BLaER1 (cell line): ENCODE measurements around the gene CAMK2G.

Experiments used
- H3K27ac ChIP-seq: shearing (Covaris generic); formaldehyde crosslinking; 2 replicates; pipeline ENCODE4 v1.8.1; 2022
- H3K27me3 ChIP-seq: shearing (Covaris generic); formaldehyde crosslinking; 2 replicates; pipeline ENCODE4 v1.8.1; 2022
- H3K36me3 ChIP-seq: shearing (Covaris generic); formaldehyde crosslinking; 2 replicates; pipeline ENCODE4 v1.8.1; 2022
- H3K4me1 ChIP-seq: shearing (Covaris generic); formaldehyde crosslinking; 2 replicates; pipeline ENCODE4 v1.8.1; 2022
- H3K4me2 ChIP-seq: shearing (Covaris generic); formaldehyde crosslinking; 2 replicates; pipeline ENCODE4 v1.8.1; 2022
- H3K4me3 ChIP-seq: shearing (Covaris generic); formaldehyde crosslinking; 2 replicates; pipeline ENCODE4 v1.8.1; 2022
- H3K9ac ChIP-seq: shearing (Covaris generic); formaldehyde crosslinking; 2 replicates; pipeline ENCODE4 v1.8.1; 2022
- H3K9me3 ChIP-seq: shearing (Covaris generic); formaldehyde crosslinking; 2 replicates; pipeline ENCODE4 v1.8.1; 2022
- H4K20me1 ChIP-seq: shearing (Covaris generic); formaldehyde crosslinking; 2 replicates; pipeline ENCODE4 v1.8.1; 2022
- Cebpa-rat ChIP-seq: shearing (Covaris generic); IDR thresholded peaks from 2 replicates; pipeline ENCODE4 v1.8.1; 2022

CAMK2G gene

GRCh38 chr10:73873142-73873837, 1.1 kb downstream of the CAMK2G start:
- no peaks in the 10 kb centered on the region for H3K9me3 ChIP-seq
- H3K4me1 ChIP-seq = peaks cover 53% of the 10 kb centered on the region
- no peak for TF ChIP-seq Cebpa-rat
- peak overlapping the region; percentile 93 for H3K4me2 ChIP-seq
- peak overlapping the region; percentile 74 for H3K4me3 ChIP-seq
- peak overlapping the region; percentile 67; the same call in 1 of the 2 replicates for H3K9ac ChIP-seq
- no peak overlapping the region for H3K27ac ChIP-seq
- no peaks in the 10 kb centered on the region for H3K27me3 ChIP-seq
- H4K20me1 ChIP-seq = peaks cover 19% of the 10 kb centered on the region
- peaks cover 36% of the 10 kb centered on the region for H3K36me3 ChIP-seq

- H3K4me2 ChIP-seq = peak overlapping the region; percentile 93
- H3K9me3 ChIP-seq = no peaks in the 10 kb centered on the region
- peak overlapping the region; percentile 67; the same call in 1 of the 2 replicates for H3K9ac ChIP-seq
- TF ChIP-seq Cebpa-rat = no peak
- peaks cover 47% of the 10 kb centered on the region for H3K36me3 ChIP-seq
- 0 out of 2 replicates have a peak overlapping the region, but pooled peaks have one; percentile 11 for H3K27ac ChIP-seq
- no peaks in the 10 kb centered on the region for H3K27me3 ChIP-seq
- peaks cover 19% of the 10 kb centered on the region for H4K20me1 ChIP-seq
- peaks cover 64% of the 10 kb centered on the region for H3K4me1 ChIP-seq
- H3K4me3 ChIP-seq = peak overlapping the region; percentile 74; the same call in 1 of the 2 replicates
Measured at GRCh38 chr10:73872190-73872710, 2.1 kb downstream of the CAMK2G start.

- peaks cover 19% of the 10 kb centered on the region for H4K20me1 ChIP-seq
- H3K9me3 ChIP-seq = no peaks in the 10 kb centered on the region
- H3K4me2 ChIP-seq = peak overlapping the region; percentile 93
- H3K4me1 ChIP-seq = peaks cover 71% of the 10 kb centered on the region
- peak overlapping the region; percentile 48; the same call in 1 of the 2 replicates for H3K9ac ChIP-seq
- 0 out of 2 replicates have a peak overlapping the region, but pooled peaks have one; percentile 11 for H3K27ac ChIP-seq
- H3K4me3 ChIP-seq = no peak overlapping the region
- H3K27me3 ChIP-seq = no peaks in the 10 kb centered on the region
- TF ChIP-seq Cebpa-rat = peak; percentile 20; the same call in 1 of the 2 replicates
- H3K36me3 ChIP-seq = peaks cover 51% of the 10 kb centered on the region
Measured at GRCh38 chr10:73871295-73872189, 2.8 kb downstream of the CAMK2G start.

- Histone ChIP-seq H3K4me1 (peaks cover 73% of the 10 kb centered on the region), H3K4me3 (no peak overlapping the region), H3K4me2 (peak overlapping the region; percentile 83), H3K9me3 (no peaks in the 10 kb centered on the region), H3K9ac (no peak overlapping the region), H3K27ac (peak overlapping the region; percentile 87), H3K27me3 (no peaks in the 10 kb centered on the region), H4K20me1 (peaks cover 19% of the 10 kb centered on the region), H3K36me3 (peaks cover 64% of the 10 kb centered on the region)
- no peak for TF ChIP-seq Cebpa-rat
Measured at GRCh38 chr10:73868655-73869195, 5.6 kb downstream of the CAMK2G start.

- H3K4me3 ChIP-seq = no peak overlapping the region
- no peaks in the 10 kb centered on the region for H3K27me3 ChIP-seq
- TF ChIP-seq Cebpa-rat = no peak
- peaks cover 70% of the 10 kb centered on the region for H3K36me3 ChIP-seq
- H3K9ac ChIP-seq = peak overlapping the region; percentile 67; the same call in 1 of the 2 replicates
- peak overlapping the region; percentile 87 for H3K27ac ChIP-seq
- H3K4me1 ChIP-seq = peaks cover 68% of the 10 kb centered on the region
- H3K9me3 ChIP-seq = no peaks in the 10 kb centered on the region
- peaks cover 15% of the 10 kb centered on the region for H4K20me1 ChIP-seq
- H3K4me2 ChIP-seq = peak overlapping the region; percentile 83
Measured at GRCh38 chr10:73867871-73868631, 6.3 kb downstream of the CAMK2G start.

GRCh38 chr10:73867126-73867807, 7.1 kb downstream of the CAMK2G start:
- H3K4me2 ChIP-seq = peak overlapping the region; percentile 83
- no peak for TF ChIP-seq Cebpa-rat
- H3K9ac ChIP-seq = peak overlapping the region; percentile 67
- no peak overlapping the region for H3K4me3 ChIP-seq
- H3K27me3 ChIP-seq = no peaks in the 10 kb centered on the region
- H3K36me3 ChIP-seq = peaks cover 77% of the 10 kb centered on the region
- H3K9me3 ChIP-seq = no peaks in the 10 kb centered on the region
- peaks cover 60% of the 10 kb centered on the region for H3K4me1 ChIP-seq
- H4K20me1 ChIP-seq = peaks cover 7% of the 10 kb centered on the region
- H3K27ac ChIP-seq = peak overlapping the region; percentile 87

GRCh38 chr10:73866621-73867020, 7.7 kb downstream of the CAMK2G start:
- Histone ChIP-seq H3K36me3 (peaks cover 77% of the 10 kb centered on the region), H3K27me3 (no peaks in the 10 kb centered on the region), H3K4me1 (peaks cover 54% of the 10 kb centered on the region), H3K4me3 (peak overlapping the region; percentile 23; the same call in 1 of the 2 replicates), H3K9me3 (no peaks in the 10 kb centered on the region), H3K9ac (peak overlapping the region; percentile 67), H4K20me1 (peaks cover under 1% of the 10 kb centered on the region), H3K4me2 (peak overlapping the region; percentile 83), H3K27ac (peak overlapping the region; percentile 87)
- no peak for TF ChIP-seq Cebpa-rat
